GM12873 (cell line): Measurements from ENCODE around the gene SURF6.

Experiments used
- TF ChIP-seq, protein P1 (sequence below): IDR thresholded peaks from 2 replicates; pipeline ENCODE4 v1.5.1; 2012; ENCODE audit warnings: low read depth, mild to moderate bottlenecking, moderate library complexity, low read length, control low read depth; ENCODE audit not compliant: insufficient read depth; ENCODE audit errors: missing control alignments

The SURF6 gene

GRCh38 chr9:133335924-133336811, at the start of gene SURF6:
SURF6 (minus strand) TSS chr9:133336188; CDS start chr9:133336132, 56 bp downstream.
- TF ChIP-seq, protein P1, sequence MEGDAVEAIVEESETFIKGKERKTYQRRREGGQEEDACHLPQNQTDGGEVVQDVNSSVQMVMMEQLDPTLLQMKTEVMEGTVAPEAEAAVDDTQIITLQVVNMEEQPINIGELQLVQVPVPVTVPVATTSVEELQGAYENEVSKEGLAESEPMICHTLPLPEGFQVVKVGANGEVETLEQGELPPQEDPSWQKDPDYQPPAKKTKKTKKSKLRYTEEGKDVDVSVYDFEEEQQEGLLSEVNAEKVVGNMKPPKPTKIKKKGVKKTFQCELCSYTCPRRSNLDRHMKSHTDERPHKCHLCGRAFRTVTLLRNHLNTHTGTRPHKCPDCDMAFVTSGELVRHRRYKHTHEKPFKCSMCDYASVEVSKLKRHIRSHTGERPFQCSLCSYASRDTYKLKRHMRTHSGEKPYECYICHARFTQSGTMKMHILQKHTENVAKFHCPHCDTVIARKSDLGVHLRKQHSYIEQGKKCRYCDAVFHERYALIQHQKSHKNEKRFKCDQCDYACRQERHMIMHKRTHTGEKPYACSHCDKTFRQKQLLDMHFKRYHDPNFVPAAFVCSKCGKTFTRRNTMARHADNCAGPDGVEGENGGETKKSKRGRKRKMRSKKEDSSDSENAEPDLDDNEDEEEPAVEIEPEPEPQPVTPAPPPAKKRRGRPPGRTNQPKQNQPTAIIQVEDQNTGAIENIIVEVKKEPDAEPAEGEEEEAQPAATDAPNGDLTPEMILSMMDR: no peak

- TF ChIP-seq, protein P1: no peak
These were observed 49.5 kb upstream of the SURF6 start for GRCh38 chr9:133385452-133385851.

DNA sequence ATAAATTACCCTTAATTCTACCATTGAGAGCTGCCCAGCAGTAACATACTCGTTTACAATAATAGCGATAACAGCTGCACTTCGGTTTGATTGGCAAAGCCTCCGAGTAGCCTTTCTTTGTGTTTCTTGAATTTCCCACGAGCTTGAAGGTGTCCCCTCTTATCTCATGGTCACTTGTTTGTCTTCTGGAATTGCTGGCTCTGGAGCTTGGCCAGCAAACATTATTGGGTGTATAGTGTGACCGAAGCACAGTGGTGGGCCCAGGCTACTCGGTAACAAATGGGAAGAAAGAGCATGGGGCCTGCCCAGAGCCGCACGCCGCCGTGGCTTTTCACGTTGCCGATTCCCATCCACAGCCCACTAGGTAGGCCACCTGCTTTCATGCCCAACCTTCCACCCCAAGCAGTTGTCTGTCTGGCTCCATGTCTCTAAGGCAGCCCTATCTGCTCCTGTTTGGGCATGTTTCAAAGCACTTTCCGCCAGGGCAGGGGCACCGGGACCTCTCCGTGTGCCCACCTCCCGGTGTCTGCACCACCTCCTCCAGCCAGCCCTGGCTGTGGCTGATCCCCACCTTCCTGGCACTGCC, 48.8 kb upstream of the SURF6 start:
- TF ChIP-seq, protein P1: no peak

DNA sequence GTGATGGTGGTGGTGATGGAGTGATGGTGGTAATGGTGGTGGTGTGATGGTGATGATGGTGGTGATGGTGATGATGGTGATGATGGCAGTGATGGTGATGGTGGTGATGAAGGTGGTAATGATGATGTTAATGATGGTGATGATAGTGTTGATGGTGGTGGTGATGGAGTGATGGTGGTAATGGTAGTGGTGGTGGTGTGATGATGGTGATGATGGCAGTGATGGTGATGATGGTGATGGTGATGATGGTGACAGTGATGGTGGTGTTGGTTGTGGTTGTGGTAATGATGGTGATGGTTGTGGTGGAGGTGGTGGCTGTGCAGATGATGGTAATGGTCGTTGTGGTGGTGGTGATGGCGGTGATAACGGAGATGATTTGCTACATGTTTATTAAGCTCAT, 47.5 kb upstream of the SURF6 start:
- TF ChIP-seq, protein P1: no peak

GRCh38 chr9:133382507-133383141, 46.6 kb upstream of the SURF6 start:
- TF ChIP-seq, protein P1: no peak

- TF ChIP-seq, protein P1: no peak
These were observed 44.7 kb upstream of the SURF6 start for GRCh38 chr9:133380734-133381133.
